Measurements from ENCODE around the gene DLG2. TPM values are rescaled to one million over a fixed set of nuclear protein-coding genes. Genes with fewer than 3 reads are reported as not detected.

Gene DLG2
- total RNA-seq, 1 donor from 2014 or later: 5.1 TPM

DNA sequence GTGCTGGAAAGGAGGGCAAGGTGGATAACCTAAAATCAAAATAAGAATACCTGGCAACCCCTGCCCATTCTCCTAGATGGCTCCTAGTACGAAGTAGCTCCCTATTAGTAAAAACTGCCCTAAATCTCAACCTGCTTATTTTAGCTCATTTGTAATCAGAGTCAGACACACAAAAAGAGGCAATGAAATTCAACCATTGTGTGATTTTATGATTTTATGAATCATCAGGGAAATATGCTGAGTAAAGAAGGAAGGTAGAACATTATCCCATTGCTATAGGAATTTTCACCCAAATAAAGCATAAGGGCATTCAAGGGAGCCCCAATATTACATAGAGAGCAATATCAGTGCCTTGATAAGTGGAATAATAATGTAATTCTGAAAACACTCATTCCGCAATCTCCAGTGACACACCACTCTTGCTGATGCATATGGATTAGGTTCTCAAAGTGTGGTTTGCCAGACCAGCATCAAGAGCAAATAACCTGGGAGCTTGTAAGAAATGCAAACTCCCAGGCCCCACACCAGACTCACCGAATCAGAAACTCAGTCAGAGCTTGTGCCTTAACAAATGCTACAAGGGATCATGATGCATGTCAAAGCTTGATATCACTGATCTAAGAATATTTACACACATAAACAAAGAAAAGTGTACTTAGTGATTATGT is 789.6 kb downstream of the DLG2 start:
- no peaks in the 10 kb centered on the region for H3K36me3 Mint-ChIP-seq (ENCODE audit: low read depth, unreplicated experiment)
- H3K9me3 Mint-ChIP-seq (ENCODE audit: unreplicated experiment): no peaks in the 10 kb centered on the region
- TF ChIP-seq, protein P1, sequence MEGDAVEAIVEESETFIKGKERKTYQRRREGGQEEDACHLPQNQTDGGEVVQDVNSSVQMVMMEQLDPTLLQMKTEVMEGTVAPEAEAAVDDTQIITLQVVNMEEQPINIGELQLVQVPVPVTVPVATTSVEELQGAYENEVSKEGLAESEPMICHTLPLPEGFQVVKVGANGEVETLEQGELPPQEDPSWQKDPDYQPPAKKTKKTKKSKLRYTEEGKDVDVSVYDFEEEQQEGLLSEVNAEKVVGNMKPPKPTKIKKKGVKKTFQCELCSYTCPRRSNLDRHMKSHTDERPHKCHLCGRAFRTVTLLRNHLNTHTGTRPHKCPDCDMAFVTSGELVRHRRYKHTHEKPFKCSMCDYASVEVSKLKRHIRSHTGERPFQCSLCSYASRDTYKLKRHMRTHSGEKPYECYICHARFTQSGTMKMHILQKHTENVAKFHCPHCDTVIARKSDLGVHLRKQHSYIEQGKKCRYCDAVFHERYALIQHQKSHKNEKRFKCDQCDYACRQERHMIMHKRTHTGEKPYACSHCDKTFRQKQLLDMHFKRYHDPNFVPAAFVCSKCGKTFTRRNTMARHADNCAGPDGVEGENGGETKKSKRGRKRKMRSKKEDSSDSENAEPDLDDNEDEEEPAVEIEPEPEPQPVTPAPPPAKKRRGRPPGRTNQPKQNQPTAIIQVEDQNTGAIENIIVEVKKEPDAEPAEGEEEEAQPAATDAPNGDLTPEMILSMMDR (IDR thresholded peaks at IDR 0.05; ENCODE audit: unreplicated experiment): no peak
- DNase-seq (ENCODE audit: low spot score): no peak
- H3K27ac Mint-ChIP-seq (ENCODE audit: unreplicated experiment): no peak overlapping the region
- H3K4me1 Mint-ChIP-seq (ENCODE audit: unreplicated experiment): no peaks in the 10 kb centered on the region
- no peak overlapping the region for H3K4me3 Mint-ChIP-seq (ENCODE audit: unreplicated experiment)
- H3K27me3 Mint-ChIP-seq (ENCODE audit: unreplicated experiment): no peaks in the 10 kb centered on the region

- Mint-ChIP-seq H3K36me3 (ENCODE audit: low read depth, unreplicated experiment) (no peaks in the 10 kb centered on the region), H3K27me3 (ENCODE audit: unreplicated experiment) (no peaks in the 10 kb centered on the region), H3K4me1 (ENCODE audit: unreplicated experiment) (no peaks in the 10 kb centered on the region), H3K4me3 (ENCODE audit: unreplicated experiment) (no peak overlapping the region), H3K9me3 (ENCODE audit: unreplicated experiment) (no peaks in the 10 kb centered on the region), H3K27ac (ENCODE audit: unreplicated experiment) (no peak overlapping the region)
- TF ChIP-seq, protein P1 (IDR thresholded peaks at IDR 0.05; ENCODE audit: unreplicated experiment): no peak
- DNase-seq (ENCODE audit: low spot score): no peak
Measured at GRCh38 chr11:84836371-84836770, 790.8 kb downstream of the DLG2 start.

- Mint-ChIP-seq H3K4me1 (ENCODE audit: unreplicated experiment) (no peaks in the 10 kb centered on the region), H3K27me3 (ENCODE audit: unreplicated experiment) (no peaks in the 10 kb centered on the region), H3K36me3 (ENCODE audit: low read depth, unreplicated experiment) (no peaks in the 10 kb centered on the region), H3K27ac (ENCODE audit: unreplicated experiment) (no peak overlapping the region), H3K4me3 (ENCODE audit: unreplicated experiment) (no peak overlapping the region), H3K9me3 (ENCODE audit: unreplicated experiment) (no peaks in the 10 kb centered on the region)
- no peak for DNase-seq (ENCODE audit: low spot score)
- TF ChIP-seq, protein P1 (IDR thresholded peaks at IDR 0.05; ENCODE audit: unreplicated experiment): no peak
Measured at GRCh38 chr11:84833488-84834088, 793.6 kb downstream of the DLG2 start.

DNA sequence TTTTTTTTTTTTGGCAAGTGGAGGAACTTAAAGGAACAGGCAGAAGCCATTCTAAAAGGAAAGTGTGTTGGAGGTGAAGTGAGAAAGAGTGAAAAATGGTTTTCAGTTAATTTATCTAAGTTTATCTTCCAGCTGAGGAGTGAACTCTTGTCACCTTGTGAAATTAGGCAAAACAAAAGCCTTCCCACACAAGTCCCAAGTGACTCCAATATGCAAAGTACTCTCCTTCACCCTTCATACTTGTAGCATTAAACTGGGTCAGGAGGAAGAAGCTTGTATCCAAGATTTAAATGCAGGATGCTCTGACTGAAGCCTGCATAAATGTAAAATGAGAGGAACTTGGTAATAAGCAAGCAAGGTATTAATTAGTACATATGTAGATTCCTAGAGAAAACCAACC is 796.8 kb downstream of the DLG2 start:
- TF ChIP-seq, protein P1 (IDR thresholded peaks at IDR 0.05; ENCODE audit: unreplicated experiment): no peak
- no peak for DNase-seq (ENCODE audit: low spot score)
- Mint-ChIP-seq H3K27ac (ENCODE audit: unreplicated experiment) (no peak overlapping the region), H3K9me3 (ENCODE audit: unreplicated experiment) (no peaks in the 10 kb centered on the region), H3K36me3 (ENCODE audit: low read depth, unreplicated experiment) (no peaks in the 10 kb centered on the region), H3K4me1 (ENCODE audit: unreplicated experiment) (no peaks in the 10 kb centered on the region), H3K27me3 (ENCODE audit: unreplicated experiment) (no peaks in the 10 kb centered on the region), H3K4me3 (ENCODE audit: unreplicated experiment) (no peak overlapping the region)

DNA sequence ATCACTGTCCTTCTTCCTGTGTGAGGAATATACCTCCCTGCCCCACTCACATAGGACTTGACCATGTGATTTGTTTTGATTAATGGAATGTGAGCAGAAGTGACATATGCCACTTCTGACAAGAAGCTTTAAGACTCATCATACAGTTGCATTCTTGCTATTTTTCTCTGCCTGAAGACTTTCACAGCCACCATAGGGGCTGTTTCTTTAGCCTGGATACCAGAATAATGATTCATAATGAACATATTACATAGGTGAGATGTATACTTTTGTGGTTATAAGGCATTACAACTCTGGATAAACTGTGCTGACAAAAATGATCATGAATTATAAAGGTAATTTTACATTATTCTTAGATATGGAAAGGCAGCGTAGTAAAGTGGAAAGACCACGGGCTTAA is 798.0 kb downstream of the DLG2 start:
- Mint-ChIP-seq H3K4me3 (ENCODE audit: unreplicated experiment) (no peak overlapping the region), H3K27me3 (ENCODE audit: unreplicated experiment) (no peaks in the 10 kb centered on the region), H3K4me1 (ENCODE audit: unreplicated experiment) (peaks cover 4% of the 10 kb centered on the region), H3K9me3 (ENCODE audit: unreplicated experiment) (no peaks in the 10 kb centered on the region), H3K36me3 (ENCODE audit: low read depth, unreplicated experiment) (no peaks in the 10 kb centered on the region), H3K27ac (ENCODE audit: unreplicated experiment) (no peak overlapping the region)
- no peak for DNase-seq (ENCODE audit: low spot score)
- TF ChIP-seq, protein P1 (IDR thresholded peaks at IDR 0.05; ENCODE audit: unreplicated experiment): no peak
